ENCODE measurements around the gene SLC7A8.
"Not testable (repeated sequence)": the region's sequence is repeated elsewhere in the genome, so short reads cannot be mapped to it uniquely, and the experiment has no call there.

GRCh38 chr14:23224958-23225357 is 41.5 kb upstream of the SLC7A8 start:
- not testable (repeated sequence) for TF ChIP-seq POLR2A (IDR thresholded peaks at IDR 0.05; ENCODE audit: low read length); GATA1 (IDR thresholded peaks at IDR 0.05; ENCODE audit: low read depth, low read length)
